Left renal pelvis (tissue), 4 donors: Measurements from ENCODE around the gene MAPK1IP1L. TPM values are rescaled to one million over a fixed set of nuclear protein-coding genes. Genes with fewer than 3 reads are reported as not detected.

Experiments
- DNase-seq, 4 donors: peaks; one replicate each; pipeline ENCODE4 v3.0.0-alpha.2; 2013; ENCODE audit warnings: low read depth in 4 of 4, low spot score in 3 of 4
- polyA plus RNA-seq, 4 donors: library from polyadenylated mRNA; unstranded; fragments of 120-200 nt; gene quantifications; one replicate each; pipeline ENCODE4 v1.2.1, GENCODE V29; 2013; ENCODE audit not compliant: insufficient read length in 4 of 4

Gene MAPK1IP1L
- polyA plus RNA-seq, 4 donors, result 75.6 to 109 (median 106) TPM

GRCh38 chr14:55094292-55095157 lies 43.1 kb downstream of the MAPK1IP1L start:
- no peak for DNase-seq

GRCh38 chr14:55097881-55098560 lies 46.6 kb downstream of the MAPK1IP1L start:
- no peak for DNase-seq

GRCh38 chr14:55098561-55098898 lies 47.1 kb downstream of the MAPK1IP1L start:
- no peak for DNase-seq

GRCh38 chr14:55099756-55100155 lies 48.3 kb downstream of the MAPK1IP1L start:
- no peak for DNase-seq

- no peak for DNase-seq
These were observed 50.3 kb downstream of the MAPK1IP1L start for GRCh38 chr14:55101698-55102097.

- DNase-seq, result no peak
These were observed 50.7 kb downstream of the MAPK1IP1L start for GRCh38 chr14:55102141-55102621.

- no peak for DNase-seq
These were observed 51.7 kb downstream of the MAPK1IP1L start for GRCh38 chr14:55103005-55103640.

- no peak for DNase-seq
These were observed 52.8 kb downstream of the MAPK1IP1L start for GRCh38 chr14:55103971-55104954.

GRCh38 chr14:55105991-55106390 lies 54.5 kb downstream of the MAPK1IP1L start:
- DNase-seq, result no peak

GRCh38 chr14:55107766-55108554 lies 56.5 kb downstream of the MAPK1IP1L start:
- DNase-seq, result no peak

GRCh38 chr14:55109836-55110235 lies 58.4 kb downstream of the MAPK1IP1L start:
- DNase-seq, result no peak

- DNase-seq, result no peak
These were observed 59.8 kb downstream of the MAPK1IP1L start for GRCh38 chr14:55111122-55111708.

- DNase-seq, result no peak
These were observed 63.3 kb downstream of the MAPK1IP1L start for GRCh38 chr14:55114720-55115119.

GRCh38 chr14:55115460-55115859 lies 64.0 kb downstream of the MAPK1IP1L start:
- DNase-seq, result no peak

- DNase-seq, result no peak
These were observed 64.4 kb downstream of the MAPK1IP1L start for GRCh38 chr14:55115861-55116245.

GRCh38 chr14:55116246-55117030 lies 65.0 kb downstream of the MAPK1IP1L start:
- no peak for DNase-seq

GRCh38 chr14:55117803-55118441 lies 66.5 kb downstream of the MAPK1IP1L start:
- DNase-seq, result no peak

- no peak for DNase-seq
These were observed 67.3 kb downstream of the MAPK1IP1L start for GRCh38 chr14:55118761-55119160.
